Measurements from ENCODE around the gene C5orf46.

C5orf46 gene

DNA sequence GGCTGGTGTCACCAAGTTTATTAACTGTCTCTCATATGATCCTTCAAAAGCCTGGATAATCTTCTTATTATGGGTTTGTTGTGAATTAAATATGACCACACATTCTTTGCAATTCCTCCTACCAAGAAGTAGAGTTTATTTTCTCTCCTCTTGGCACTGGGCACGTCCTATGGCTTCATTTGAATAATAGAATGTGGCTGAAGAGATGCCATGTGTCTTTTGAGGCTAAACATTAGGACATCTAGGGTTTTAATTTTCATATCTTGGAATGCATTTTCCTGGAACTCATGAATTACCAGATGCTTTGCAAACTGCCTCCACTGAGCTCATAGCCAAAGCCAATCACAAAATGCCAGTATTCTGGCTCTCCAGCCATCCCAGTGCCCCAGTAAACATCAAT lies 47.8 kb downstream of the C5orf46 start:
- peak; percentile 14 for DNase-seq (ENCODE audit: low spot score)

DNA sequence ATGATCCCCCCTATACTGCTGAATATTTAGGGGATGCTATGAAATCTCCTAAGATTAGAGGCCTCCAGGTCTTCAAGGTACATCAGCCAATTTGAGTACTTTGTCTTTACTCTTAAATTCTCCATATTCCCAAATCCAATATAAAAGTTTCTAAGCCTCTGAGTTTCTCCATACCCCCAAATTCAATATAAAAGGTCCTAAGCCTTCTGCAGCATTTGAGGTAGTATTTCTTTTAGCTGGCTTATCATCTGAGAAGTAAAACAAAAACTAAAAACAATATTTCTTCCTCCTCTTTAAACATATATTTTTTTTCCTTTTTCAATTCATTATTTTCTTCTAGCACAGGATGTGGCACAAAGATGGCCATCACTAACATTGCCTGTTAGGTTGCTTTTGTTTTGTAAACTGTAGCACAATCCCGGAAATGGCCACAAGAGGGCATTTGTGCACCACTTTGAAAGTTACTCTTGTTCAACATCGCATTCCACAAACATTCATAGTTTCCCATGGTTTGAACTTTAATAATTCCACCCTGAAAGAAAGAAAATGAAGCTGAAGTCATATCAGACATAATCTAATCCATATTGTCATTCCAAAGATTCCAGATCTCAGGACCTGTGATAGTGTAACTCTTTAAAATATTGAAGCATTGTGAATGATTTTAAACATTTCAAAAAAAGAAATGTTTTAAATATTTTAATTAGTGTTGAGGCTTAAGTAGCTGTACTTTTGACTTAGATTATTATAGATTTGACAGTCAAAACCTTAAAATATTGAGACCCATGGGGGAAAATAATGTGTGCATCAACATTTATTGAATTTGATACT lies 48.8 kb downstream of the C5orf46 start:
- DNase-seq (ENCODE audit: low spot score) = peak; percentile 74

DNA sequence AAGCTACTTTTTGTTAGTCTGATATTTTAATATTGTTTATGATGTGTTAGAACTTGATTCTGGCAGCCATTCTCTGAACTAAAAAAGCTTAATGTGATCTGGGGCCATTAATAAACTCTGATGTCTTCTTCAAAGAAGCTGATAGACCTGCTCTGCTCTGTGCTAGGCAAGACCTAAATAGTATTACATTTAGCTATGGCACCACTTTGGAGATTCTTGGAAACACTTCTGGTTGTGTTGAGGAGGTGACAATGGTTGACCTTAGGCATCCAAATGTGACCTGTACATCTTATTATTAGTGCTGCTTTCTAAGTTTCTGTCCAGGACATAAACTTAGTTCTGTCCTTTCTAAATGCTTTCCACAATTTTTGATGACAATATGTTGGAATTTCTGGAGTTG lies 49.5 kb downstream of the C5orf46 start:
- no peak for DNase-seq (ENCODE audit: low spot score)

DNA sequence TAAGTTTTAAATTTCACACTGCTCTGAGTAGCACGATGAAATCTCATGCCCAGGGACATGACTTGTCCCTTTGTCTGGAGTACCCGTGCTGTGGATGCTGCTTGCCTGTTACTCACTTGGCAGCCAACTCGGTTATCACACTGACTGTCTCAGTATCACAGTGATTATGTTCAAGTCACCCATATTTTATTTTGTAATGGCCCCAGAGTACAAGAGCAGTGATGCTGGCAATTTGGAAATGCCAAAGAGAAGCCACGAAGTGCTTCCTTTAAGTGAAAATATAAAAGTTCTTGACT lies 50.6 kb downstream of the C5orf46 start:
- DNase-seq (ENCODE audit: low spot score) = no peak

DNA sequence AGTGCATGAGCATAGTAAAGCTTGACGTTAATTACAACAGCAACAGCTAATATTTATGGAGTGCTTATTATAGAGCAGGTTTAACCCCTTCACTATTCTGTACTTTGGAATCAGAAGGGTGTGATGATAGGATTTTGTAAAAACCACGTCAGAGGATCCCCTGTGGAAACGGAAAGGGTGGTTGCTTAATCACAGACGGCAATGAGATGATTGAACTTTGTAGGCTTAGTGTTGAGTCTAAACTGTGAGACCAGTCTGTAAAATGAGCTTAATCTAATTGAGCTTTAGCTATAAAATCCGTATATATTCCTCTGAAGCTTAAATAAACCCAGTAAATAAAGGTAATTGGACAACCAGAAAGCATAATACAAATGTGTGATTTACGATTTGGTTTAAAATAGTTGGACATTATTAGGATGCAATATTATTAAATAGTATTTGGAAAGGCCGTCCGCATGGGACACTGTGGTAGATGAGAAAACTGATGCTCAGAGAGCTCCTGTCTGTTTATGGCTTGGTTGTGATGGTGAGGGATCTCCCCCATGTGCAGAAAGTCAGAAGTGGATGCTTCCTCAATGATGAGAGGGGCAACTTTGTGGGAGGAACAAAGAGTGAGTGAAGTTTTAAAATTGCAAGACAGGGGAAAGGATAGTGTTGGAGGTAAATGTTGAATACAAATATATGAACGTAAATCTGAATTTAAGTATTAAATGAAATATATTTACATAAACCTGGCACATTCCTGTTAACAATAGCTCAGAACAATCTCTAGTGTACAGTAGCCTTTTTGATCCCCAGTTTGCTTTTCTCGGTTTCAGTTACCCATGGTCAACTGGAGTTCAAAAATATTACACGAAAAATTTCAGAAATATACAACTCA lies 51.2 kb downstream of the C5orf46 start:
- no peak for DNase-seq (ENCODE audit: low spot score)

DNA sequence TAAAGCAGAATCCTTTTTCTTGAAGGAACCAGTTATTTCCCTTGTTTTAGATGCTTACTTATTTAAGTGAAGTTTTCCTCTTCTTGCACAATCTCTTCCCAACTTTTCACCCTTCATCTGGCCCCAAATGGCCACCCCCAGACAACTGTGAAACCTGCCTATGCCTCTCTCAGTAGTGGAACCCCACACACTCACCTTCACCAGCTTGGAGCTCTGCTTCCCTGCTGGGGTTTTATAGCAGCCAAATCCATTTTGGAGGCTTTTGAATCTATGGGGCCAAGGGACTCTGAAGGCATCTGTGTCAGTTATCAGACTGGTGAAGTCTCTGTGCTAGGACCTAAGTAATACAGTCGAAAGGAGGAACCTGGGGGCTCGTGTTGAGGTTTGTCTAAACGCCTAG lies 52.0 kb downstream of the C5orf46 start:
- no peak for DNase-seq (ENCODE audit: low spot score)

DNA sequence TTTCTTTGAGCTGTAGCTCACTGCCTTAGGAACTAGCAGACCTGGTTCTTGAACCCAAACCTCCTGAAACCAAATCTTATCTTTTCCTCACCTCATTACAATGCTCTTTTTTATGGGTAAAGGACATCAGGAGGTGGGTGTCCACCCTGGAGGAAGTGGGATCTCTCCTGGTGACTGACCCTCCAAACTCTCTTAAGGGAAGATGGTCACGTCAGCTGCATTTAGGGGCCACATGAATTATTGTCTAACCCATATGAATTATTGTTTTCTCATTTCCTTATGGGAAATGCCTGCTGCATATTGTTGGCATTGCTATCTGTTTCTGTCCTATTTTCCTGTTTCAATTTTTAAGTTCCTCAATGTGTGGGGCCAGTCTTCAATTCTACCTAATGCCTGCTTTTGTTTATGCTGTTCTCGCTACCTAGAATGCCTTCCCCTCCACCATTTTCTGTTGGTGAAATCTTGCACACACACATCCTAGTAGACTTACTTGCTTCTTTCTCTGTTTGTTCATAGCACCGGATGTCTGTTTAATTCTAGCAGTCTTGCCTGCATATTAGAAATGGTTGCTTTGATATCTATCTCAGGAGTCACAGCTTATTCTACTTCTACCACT lies 52.9 kb downstream of the C5orf46 start:
- no peak for DNase-seq (ENCODE audit: low spot score)

DNA sequence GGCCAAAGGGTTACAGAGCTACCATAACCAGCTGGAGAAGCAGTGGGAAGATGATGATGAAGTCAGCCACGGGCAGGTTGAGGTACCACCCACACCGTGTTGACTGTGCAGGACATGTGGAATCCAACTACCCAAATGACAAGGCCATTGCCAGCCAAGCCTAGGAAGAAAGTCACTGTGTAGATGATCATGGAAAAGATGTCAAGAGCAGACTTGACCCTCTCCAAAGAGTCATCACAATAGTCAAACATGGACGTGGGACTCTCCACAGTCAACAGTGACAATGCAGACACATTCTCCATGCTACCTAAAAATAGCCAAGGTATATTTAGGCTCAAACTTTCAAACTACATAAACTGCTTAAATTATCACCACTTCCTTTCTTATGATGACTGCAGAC lies 54.0 kb downstream of the C5orf46 start:
- DNase-seq (ENCODE audit: low spot score) = no peak

DNA sequence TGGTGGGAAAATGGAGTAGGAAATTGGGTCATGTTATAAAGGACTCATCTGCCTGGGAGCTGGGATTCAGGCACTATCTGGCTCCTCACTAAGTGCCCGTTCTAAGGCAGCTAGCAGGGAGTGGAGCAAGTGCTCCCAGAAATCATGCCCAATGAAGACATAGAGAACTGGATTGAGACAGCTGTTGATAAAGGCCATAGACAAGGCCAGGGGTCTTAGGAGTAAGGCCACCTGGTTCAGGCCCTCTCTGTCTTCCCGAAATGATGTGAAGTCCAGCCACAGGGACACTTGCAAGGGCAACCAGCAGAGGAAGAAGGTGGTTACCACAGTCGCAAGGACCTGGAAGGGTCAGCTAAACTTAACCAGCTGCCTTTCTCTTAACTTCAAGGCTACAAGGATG lies 54.8 kb downstream of the C5orf46 start:
- no peak for DNase-seq (ENCODE audit: low spot score)

DNA sequence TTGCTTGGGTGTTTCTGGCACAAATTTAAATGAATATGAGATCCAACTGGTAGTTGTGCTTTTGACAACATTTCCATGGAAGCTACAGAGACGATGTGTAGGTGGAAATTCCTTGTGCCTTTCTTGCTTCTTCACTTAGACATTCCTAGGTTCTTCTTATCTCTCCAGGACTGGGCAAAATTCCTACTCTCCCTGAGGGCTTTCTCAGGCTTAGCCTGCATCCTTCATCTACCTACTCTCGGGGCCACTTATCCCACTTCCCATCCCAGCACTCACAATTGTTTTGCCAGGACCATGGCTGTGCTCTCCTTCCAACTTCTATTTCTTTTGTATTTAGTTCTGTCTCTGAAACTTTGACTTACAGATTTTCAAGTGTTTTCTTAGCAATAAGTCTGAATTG lies 57.1 kb downstream of the C5orf46 start:
- no peak for DNase-seq (ENCODE audit: low spot score)

DNA sequence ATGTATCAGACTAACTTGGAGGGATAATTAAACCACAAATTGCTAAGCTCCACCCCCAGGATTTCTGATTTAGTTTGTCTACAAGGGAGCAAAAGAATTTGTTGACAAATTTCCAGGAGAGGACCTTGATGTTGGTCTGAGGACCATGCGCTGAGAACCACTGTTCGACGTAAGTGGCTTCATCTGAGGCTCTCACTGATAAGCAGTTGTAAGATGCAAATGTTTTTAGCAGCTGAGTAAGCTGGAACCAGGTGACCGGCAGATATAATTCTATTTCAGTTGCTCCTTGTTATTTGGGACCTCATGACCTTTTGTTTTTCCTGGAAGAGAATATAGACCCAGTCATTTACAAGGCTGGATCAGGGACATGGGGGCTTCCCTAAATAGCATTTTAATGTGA lies 60.7 kb downstream of the C5orf46 start:
- no peak for DNase-seq (ENCODE audit: low spot score)

DNA sequence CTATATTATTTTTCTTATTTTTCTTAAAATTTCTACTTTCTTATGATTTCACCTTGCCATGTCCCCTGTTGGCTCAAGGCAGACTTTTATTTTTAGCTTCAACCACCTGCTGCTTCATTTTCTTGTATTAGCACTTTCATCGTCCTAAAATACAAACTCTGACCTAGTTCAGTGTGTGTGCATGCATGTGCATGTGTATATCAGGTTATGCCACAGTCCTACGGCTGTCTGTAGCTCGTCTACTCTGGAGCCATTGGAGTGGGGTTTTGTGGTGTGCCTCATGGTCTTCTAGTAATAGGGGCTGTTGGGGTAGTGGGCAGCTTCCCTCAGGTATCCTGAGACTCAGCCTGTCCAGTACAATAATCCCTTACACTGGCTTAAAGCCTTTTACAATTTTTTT lies 61.5 kb downstream of the C5orf46 start:
- no peak for DNase-seq (ENCODE audit: low spot score)

DNA sequence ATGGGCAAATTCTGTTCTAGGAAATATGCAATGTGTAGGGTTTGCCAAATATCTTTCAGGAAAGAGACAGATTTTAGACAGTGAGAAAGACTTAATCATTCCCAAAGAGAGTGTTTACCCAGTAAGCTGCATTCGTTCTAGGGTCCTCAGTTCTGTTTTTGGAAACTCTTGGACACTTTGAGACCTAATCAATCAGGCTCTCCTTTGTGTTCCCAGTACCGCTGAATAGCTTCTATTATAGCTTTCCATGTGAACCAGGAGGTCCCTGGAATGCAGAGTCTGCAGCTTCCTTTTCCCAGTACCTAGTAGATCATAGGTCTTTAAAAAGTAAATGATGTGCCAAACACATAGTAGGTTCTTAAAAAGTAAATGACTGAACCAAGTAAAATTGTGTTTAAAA lies 63.5 kb downstream of the C5orf46 start:
- no peak for DNase-seq (ENCODE audit: low spot score)

Data from cerebellar cortex (tissue), 1 donor.